ENCODE data around the gene AXL. TPM values are rescaled to one million over a fixed set of nuclear protein-coding genes. Genes with fewer than 3 reads are reported as not detected.
A peak's percentile ranks its signal among the peaks of the same experiment; 100 is the strongest.

AXL gene
- total and polyA plus RNA-seq, 9 of the 15 experiments (the other 6 are each of a cell fraction or from before 2014, with no cell fraction given), result 0.80 to 6.6 (median 1.6) TPM

DNA sequence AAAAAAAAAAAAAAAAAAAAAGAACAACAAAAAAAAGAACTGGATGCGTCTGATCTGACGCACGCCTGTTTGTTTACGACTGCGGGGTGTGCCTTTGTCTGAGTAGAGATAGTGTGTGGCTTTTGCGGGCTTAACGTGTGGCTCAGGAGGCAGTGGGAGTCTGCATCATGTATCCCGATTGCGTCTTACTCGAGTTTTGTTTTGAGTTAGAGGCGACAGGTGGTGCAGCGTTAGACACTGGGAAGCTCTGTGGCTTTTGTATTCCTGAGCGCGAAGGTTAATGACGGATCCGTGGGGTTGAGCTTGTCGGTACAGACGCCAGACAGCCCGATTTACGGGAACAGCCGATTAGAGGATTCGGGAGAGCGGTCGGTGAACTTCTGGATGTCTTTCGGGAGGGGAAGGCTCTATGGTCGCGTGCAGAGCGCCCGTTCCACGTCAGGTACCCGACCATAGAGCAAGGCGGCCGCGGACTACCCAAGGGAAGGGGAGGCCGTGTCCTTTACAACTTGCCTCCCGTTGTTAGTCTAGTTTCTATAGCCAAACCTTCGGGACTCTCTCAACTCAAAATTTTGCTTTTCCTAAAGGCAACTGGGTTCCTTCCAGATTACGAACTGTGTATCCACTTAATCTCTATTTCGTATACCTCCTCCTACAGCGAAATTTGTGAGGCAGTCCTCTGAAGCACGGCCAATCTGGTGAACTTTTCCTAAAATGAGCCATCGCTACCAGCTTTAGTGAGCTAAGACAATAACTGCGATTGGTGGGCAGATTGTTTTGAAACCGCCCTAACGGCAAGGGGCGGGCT lies 44.2 kb downstream of the AXL start (continued):
- TF ChIP-seq ZNF696 (CRISPR knock-in tag; conservative IDR thresholded peaks at IDR 0.05) (no peak), ZNF184 (CRISPR knock-in tag; IDR thresholded peaks at IDR 0.05) (no peak), NEUROD1 (IDR thresholded peaks at IDR 0.05; ENCODE audit: borderline replicate concordance, low read depth, low read length, partially characterized antibody) (no peak), SAP30 (IDR thresholded peaks at IDR 0.05; ENCODE audit: borderline replicate concordance, insufficient read depth, low read depth, low read length, poor library complexity, severe bottlenecking) (peak; percentile 56)
- TF ChIP-seq, protein P1, sequence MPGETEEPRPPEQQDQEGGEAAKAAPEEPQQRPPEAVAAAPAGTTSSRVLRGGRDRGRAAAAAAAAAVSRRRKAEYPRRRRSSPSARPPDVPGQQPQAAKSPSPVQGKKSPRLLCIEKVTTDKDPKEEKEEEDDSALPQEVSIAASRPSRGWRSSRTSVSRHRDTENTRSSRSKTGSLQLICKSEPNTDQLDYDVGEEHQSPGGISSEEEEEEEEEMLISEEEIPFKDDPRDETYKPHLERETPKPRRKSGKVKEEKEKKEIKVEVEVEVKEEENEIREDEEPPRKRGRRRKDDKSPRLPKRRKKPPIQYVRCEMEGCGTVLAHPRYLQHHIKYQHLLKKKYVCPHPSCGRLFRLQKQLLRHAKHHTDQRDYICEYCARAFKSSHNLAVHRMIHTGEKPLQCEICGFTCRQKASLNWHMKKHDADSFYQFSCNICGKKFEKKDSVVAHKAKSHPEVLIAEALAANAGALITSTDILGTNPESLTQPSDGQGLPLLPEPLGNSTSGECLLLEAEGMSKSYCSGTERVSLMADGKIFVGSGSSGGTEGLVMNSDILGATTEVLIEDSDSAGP (CRISPR knock-in tag; IDR thresholded peaks at IDR 0.05), result no peak
- TF ChIP-seq, protein P2, sequence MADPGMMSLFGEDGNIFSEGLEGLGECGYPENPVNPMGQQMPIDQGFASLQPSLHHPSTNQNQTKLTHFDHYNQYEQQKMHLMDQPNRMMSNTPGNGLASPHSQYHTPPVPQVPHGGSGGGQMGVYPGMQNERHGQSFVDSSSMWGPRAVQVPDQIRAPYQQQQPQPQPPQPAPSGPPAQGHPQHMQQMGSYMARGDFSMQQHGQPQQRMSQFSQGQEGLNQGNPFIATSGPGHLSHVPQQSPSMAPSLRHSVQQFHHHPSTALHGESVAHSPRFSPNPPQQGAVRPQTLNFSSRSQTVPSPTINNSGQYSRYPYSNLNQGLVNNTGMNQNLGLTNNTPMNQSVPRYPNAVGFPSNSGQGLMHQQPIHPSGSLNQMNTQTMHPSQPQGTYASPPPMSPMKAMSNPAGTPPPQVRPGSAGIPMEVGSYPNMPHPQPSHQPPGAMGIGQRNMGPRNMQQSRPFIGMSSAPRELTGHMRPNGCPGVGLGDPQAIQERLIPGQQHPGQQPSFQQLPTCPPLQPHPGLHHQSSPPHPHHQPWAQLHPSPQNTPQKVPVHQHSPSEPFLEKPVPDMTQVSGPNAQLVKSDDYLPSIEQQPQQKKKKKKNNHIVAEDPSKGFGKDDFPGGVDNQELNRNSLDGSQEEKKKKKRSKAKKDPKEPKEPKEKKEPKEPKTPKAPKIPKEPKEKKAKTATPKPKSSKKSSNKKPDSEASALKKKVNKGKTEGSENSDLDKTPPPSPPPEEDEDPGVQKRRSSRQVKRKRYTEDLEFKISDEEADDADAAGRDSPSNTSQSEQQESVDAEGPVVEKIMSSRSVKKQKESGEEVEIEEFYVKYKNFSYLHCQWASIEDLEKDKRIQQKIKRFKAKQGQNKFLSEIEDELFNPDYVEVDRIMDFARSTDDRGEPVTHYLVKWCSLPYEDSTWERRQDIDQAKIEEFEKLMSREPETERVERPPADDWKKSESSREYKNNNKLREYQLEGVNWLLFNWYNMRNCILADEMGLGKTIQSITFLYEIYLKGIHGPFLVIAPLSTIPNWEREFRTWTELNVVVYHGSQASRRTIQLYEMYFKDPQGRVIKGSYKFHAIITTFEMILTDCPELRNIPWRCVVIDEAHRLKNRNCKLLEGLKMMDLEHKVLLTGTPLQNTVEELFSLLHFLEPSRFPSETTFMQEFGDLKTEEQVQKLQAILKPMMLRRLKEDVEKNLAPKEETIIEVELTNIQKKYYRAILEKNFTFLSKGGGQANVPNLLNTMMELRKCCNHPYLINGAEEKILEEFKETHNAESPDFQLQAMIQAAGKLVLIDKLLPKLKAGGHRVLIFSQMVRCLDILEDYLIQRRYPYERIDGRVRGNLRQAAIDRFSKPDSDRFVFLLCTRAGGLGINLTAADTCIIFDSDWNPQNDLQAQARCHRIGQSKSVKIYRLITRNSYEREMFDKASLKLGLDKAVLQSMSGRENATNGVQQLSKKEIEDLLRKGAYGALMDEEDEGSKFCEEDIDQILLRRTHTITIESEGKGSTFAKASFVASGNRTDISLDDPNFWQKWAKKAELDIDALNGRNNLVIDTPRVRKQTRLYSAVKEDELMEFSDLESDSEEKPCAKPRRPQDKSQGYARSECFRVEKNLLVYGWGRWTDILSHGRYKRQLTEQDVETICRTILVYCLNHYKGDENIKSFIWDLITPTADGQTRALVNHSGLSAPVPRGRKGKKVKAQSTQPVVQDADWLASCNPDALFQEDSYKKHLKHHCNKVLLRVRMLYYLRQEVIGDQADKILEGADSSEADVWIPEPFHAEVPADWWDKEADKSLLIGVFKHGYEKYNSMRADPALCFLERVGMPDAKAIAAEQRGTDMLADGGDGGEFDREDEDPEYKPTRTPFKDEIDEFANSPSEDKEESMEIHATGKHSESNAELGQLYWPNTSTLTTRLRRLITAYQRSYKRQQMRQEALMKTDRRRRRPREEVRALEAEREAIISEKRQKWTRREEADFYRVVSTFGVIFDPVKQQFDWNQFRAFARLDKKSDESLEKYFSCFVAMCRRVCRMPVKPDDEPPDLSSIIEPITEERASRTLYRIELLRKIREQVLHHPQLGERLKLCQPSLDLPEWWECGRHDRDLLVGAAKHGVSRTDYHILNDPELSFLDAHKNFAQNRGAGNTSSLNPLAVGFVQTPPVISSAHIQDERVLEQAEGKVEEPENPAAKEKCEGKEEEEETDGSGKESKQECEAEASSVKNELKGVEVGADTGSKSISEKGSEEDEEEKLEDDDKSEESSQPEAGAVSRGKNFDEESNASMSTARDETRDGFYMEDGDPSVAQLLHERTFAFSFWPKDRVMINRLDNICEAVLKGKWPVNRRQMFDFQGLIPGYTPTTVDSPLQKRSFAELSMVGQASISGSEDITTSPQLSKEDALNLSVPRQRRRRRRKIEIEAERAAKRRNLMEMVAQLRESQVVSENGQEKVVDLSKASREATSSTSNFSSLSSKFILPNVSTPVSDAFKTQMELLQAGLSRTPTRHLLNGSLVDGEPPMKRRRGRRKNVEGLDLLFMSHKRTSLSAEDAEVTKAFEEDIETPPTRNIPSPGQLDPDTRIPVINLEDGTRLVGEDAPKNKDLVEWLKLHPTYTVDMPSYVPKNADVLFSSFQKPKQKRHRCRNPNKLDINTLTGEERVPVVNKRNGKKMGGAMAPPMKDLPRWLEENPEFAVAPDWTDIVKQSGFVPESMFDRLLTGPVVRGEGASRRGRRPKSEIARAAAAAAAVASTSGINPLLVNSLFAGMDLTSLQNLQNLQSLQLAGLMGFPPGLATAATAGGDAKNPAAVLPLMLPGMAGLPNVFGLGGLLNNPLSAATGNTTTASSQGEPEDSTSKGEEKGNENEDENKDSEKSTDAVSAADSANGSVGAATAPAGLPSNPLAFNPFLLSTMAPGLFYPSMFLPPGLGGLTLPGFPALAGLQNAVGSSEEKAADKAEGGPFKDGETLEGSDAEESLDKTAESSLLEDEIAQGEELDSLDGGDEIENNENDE (IDR thresholded peaks at IDR 0.05; ENCODE audit: low read depth, low read length), result no peak
- TF ChIP-seq, protein P3, sequence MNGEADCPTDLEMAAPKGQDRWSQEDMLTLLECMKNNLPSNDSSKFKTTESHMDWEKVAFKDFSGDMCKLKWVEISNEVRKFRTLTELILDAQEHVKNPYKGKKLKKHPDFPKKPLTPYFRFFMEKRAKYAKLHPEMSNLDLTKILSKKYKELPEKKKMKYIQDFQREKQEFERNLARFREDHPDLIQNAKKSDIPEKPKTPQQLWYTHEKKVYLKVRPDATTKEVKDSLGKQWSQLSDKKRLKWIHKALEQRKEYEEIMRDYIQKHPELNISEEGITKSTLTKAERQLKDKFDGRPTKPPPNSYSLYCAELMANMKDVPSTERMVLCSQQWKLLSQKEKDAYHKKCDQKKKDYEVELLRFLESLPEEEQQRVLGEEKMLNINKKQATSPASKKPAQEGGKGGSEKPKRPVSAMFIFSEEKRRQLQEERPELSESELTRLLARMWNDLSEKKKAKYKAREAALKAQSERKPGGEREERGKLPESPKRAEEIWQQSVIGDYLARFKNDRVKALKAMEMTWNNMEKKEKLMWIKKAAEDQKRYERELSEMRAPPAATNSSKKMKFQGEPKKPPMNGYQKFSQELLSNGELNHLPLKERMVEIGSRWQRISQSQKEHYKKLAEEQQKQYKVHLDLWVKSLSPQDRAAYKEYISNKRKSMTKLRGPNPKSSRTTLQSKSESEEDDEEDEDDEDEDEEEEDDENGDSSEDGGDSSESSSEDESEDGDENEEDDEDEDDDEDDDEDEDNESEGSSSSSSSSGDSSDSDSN (IDR thresholded peaks at IDR 0.05; ENCODE audit: borderline replicate concordance in 1 of 2, low read depth in 2 of 2, low read length in 2 of 2), result no peak
- TF ChIP-seq, protein P4, sequence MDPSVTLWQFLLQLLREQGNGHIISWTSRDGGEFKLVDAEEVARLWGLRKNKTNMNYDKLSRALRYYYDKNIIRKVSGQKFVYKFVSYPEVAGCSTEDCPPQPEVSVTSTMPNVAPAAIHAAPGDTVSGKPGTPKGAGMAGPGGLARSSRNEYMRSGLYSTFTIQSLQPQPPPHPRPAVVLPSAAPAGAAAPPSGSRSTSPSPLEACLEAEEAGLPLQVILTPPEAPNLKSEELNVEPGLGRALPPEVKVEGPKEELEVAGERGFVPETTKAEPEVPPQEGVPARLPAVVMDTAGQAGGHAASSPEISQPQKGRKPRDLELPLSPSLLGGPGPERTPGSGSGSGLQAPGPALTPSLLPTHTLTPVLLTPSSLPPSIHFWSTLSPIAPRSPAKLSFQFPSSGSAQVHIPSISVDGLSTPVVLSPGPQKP (CRISPR knock-in tag; IDR thresholded peaks at IDR 0.05), result no peak
